ENCODE measurements around the gene GFRA1. TPM values are rescaled to one million over a fixed set of nuclear protein-coding genes. Genes with fewer than 3 reads are reported as not detected.

GFRA1 gene
- total and polyA plus RNA-seq, 2 of the 8 experiments (the other 6 are each of a cell fraction or from before 2014, with no cell fraction given): 1.1 to 2.0 TPM

GRCh38 chr10:116132780-116133399 lies 140.1 kb downstream of the GFRA1 start:
- Histone ChIP-seq H2AFZ (ENCODE audit: low read length) (no peak overlapping the region), H4K5ac (ENCODE audit: insufficient read length, low read depth, low read length) (no peak overlapping the region), H3K4me3 (ENCODE audit: extremely low read depth in 1 of 4, insufficient read depth in 2 of 4, low read depth in 3 of 4, low read length in 4 of 4) (no peak overlapping the region), H3K9me3 (ENCODE audit: insufficient read depth in 2 of 2, low read depth in 1 of 2, low read length in 1 of 2) (no peaks in the 10 kb centered on the region), H3K9ac (replicated peaks in 1 of 4; ENCODE audit: extremely low read depth in 1 of 4, low read depth in 3 of 4, low read length in 3 of 4) (no peak overlapping the region; a peak in 1 of 7 replicates), H3K4ac (replicated peaks; ENCODE audit: insufficient read length, low read depth, low read length) (no peak overlapping the region), H3K27me3 (replicated peaks in 1 of 4; ENCODE audit: control insufficient read depth in 3 of 4, extremely low read depth in 1 of 4, insufficient read depth in 3 of 4, low read length in 3 of 4) (no peaks in the 10 kb centered on the region), H3K23ac (ENCODE audit: insufficient read length) (no peak overlapping the region), H3K79me2 (ENCODE audit: control insufficient read depth in 1 of 2, insufficient read depth in 2 of 2, low read length in 2 of 2) (no peaks in the 10 kb centered on the region), H2BK20ac (ENCODE audit: low read length) (no peak overlapping the region), H3K79me1 (ENCODE audit: low read depth, low read length) (no peaks in the 10 kb centered on the region), H4K8ac (ENCODE audit: extremely low read depth, insufficient read depth, low read length) (no peak overlapping the region), H4K91ac (replicated peaks; ENCODE audit: insufficient read length, low read length) (no peak overlapping the region), H3K18ac (ENCODE audit: extremely low read depth, low read length) (no peak overlapping the region), H2BK12ac (ENCODE audit: low read depth, low read length) (no peak overlapping the region), H3K4me1 (replicated peaks in 1 of 4; ENCODE audit: control insufficient read depth in 3 of 4, insufficient read depth in 4 of 4, low read length in 3 of 4) (peaks cover 0 to 4% (median 0%) of the 10 kb centered on the region in 4 experiments; a peak in 2 of 7 replicates), H3K4me2 (ENCODE audit: insufficient read depth in 1 of 2, low read depth in 2 of 2, low read length in 2 of 2) (no peak overlapping the region), H3K36me3 (ENCODE audit: control insufficient read depth in 2 of 4, insufficient read depth in 4 of 4, low read length in 3 of 4) (no peaks in the 10 kb centered on the region), H2BK15ac (ENCODE audit: low read length) (no peak overlapping the region), H2BK120ac (replicated peaks; ENCODE audit: low read depth, low read length) (no peak overlapping the region), H2AK5ac (ENCODE audit: low read depth, low read length) (no peak overlapping the region), H3K14ac (ENCODE audit: insufficient read length) (no peak overlapping the region), H2BK5ac (ENCODE audit: low read depth, low read length) (no peak overlapping the region), H4K20me1 (replicated peaks in 1 of 2; ENCODE audit: control insufficient read depth in 1 of 2, insufficient read depth in 2 of 2, low read length in 2 of 2) (no peaks in the 10 kb centered on the region), H3K56ac (replicated peaks; ENCODE audit: insufficient read length, low read depth, low read length) (no peak overlapping the region), H3K23me2 (ENCODE audit: low read depth, low read length) (no peaks in the 10 kb centered on the region), H3K27ac (ENCODE audit: low read depth, low read length) (no peak overlapping the region)
- no peak for FAIRE-seq
- ChIA-PET CTCF (ENCODE audit: partially characterized antibody) (interaction anchor here (0.5 to 2.1 kb wide), 5 partner anchors 8 to 155 kb away, joined by 3 to 6 read pairs (median 4); no protein-coding TSS in a partner anchor), POLR2A (ENCODE audit: partially characterized antibody) (no interaction called here)
- no peak for DNase-seq (ENCODE audit: low read depth in 1 of 2, low spot score in 2 of 2)
- WGBS, 2 experiments (ENCODE audit: extremely low coverage in 1 of 2, insufficient coverage in 1 of 2, insufficient read length in 1 of 2, insufficient replicate concordance in 2 of 2, low coverage in 1 of 2, low lambda C conversion rate in 2 of 2, missing lambda C conversion rate in 1 of 2): 86% methylated on average over 13 of the region's 13 CpGs; no CpG with 5 or more reads in 1 of the 2 experiments
- TF ChIP-seq TBP (IDR thresholded peaks at IDR 0.05; ENCODE audit: low read depth, low read length) (no peak), SP2 (IDR thresholded peaks at IDR 0.05; ENCODE audit: low read length) (no peak), POLR2A (IDR thresholded peaks at IDR 0.05; ENCODE audit: control extremely low read depth in 1 of 2, low read depth in 2 of 2, low read length in 2 of 2) (no peak), RNF2 (IDR thresholded peaks at IDR 0.05; ENCODE audit: borderline replicate concordance, low read depth, low read length, missing control alignments, poor library complexity, severe bottlenecking) (no peak), KDM1A (IDR thresholded peaks at IDR 0.05; ENCODE audit: borderline replicate concordance, low read length) (no peak), TAF1 (IDR thresholded peaks at IDR 0.05; ENCODE audit: low read depth, low read length) (no peak), MAX (IDR thresholded peaks at IDR 0.05) (no peak), RAD21 (IDR thresholded peaks at IDR 0.05 in 1 of 2, conservative IDR thresholded peaks at IDR 0.05 in 1 of 2; ENCODE audit: low read depth in 2 of 2, low read length in 2 of 2) (no peak), FOSL1 (IDR thresholded peaks at IDR 0.05; ENCODE audit: insufficient read depth, low read depth, low read length) (no peak), RFX5 (IDR thresholded peaks at IDR 0.05; ENCODE audit: borderline replicate concordance, low read depth, low read length) (no peak), ATF3 (IDR thresholded peaks at IDR 0.05; ENCODE audit: insufficient read depth, low read depth, low read length) (no peak), SAP30 (IDR thresholded peaks at IDR 0.05; ENCODE audit: insufficient read depth, insufficient replicate concordance, low read length) (no peak)
